ENCODE results near the gene S100A1. TPM values are rescaled to one million over a fixed set of nuclear protein-coding genes. Genes with fewer than 3 reads are reported as not detected.

S100A1 gene
- total RNA-seq, 1 donor from 2014 or later = not detected

DNA sequence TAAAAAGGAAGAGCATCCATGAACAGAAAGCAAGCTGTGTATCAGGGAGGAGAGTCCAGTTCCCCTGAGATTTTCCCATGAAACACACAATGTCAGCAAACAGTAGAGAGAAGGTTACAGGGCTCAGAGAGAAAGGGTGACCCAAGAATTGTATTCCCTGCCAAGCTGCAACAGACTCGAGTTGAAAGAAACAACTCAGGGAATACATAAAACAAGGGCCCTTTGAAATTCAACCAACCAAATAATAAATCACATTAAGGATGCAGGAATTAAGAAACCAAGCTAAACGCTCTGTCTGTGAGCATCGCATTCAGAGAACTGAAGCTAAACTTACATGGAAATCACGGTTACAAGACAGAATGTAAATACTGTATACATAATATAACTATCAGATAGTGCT is 35.5 kb upstream of the S100A1 start:
- H3K4me3 Mint-ChIP-seq (ENCODE audit: unreplicated experiment) = no peak overlapping the region
- no peak for DNase-seq (ENCODE audit: extremely low spot score, unreplicated experiment)
- no peak overlapping the region for H3K27ac Mint-ChIP-seq (ENCODE audit: unreplicated experiment)
- no peak for TF ChIP-seq CTCF (IDR thresholded peaks at IDR 0.05)
- no peaks in the 10 kb centered on the region for H3K27me3 Mint-ChIP-seq (ENCODE audit: unreplicated experiment)
- no peaks in the 10 kb centered on the region for H3K9me3 Mint-ChIP-seq (ENCODE audit: unreplicated experiment)
- H3K4me1 Mint-ChIP-seq (ENCODE audit: unreplicated experiment) = peaks cover 5% of the 10 kb centered on the region
- no peaks in the 10 kb centered on the region for H3K36me3 Mint-ChIP-seq (ENCODE audit: unreplicated experiment)

GRCh38 chr1:153597206-153597605 is 31.0 kb upstream of the S100A1 start:
- Mint-ChIP-seq H3K9me3 (ENCODE audit: unreplicated experiment) (no peaks in the 10 kb centered on the region), H3K4me1 (ENCODE audit: unreplicated experiment) (peaks cover 18% of the 10 kb centered on the region), H3K27ac (ENCODE audit: unreplicated experiment) (no peak overlapping the region), H3K27me3 (ENCODE audit: unreplicated experiment) (no peaks in the 10 kb centered on the region), H3K4me3 (ENCODE audit: unreplicated experiment) (no peak overlapping the region), H3K36me3 (ENCODE audit: unreplicated experiment) (no peaks in the 10 kb centered on the region)
- no peak for DNase-seq (ENCODE audit: extremely low spot score, unreplicated experiment)
- no peak for TF ChIP-seq CTCF (IDR thresholded peaks at IDR 0.05)

- Mint-ChIP-seq H3K9me3 (ENCODE audit: unreplicated experiment) (no peaks in the 10 kb centered on the region), H3K36me3 (ENCODE audit: unreplicated experiment) (no peaks in the 10 kb centered on the region), H3K27ac (ENCODE audit: unreplicated experiment) (peak overlapping the region; percentile 69), H3K4me3 (ENCODE audit: unreplicated experiment) (no peak overlapping the region), H3K4me1 (ENCODE audit: unreplicated experiment) (peaks cover 16% of the 10 kb centered on the region), H3K27me3 (ENCODE audit: unreplicated experiment) (no peaks in the 10 kb centered on the region)
- no peak for DNase-seq (ENCODE audit: extremely low spot score, unreplicated experiment)
- no peak for TF ChIP-seq CTCF (IDR thresholded peaks at IDR 0.05)
These were observed 29.7 kb upstream of the S100A1 start for GRCh38 chr1:153598309-153599172.

DNA sequence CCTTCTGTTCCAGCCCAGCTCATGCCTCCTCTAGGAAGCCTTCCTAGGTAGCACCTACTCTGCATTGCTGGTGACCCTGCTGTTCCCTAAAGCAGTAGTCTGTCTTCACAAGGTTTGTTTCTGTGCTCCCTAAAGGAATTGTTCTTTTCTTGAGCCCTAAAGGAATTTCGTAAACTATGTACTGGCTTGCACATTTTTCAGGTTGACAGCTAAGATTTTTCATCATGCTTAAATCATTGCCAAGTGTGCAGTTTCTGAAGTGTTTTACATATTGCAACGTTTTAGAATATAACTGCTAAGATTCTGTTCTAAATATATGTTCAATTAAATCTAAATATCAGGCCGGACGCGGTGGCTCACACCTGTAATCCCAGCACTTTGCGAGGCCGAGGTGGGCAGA is 28.4 kb upstream of the S100A1 start:
- no peaks in the 10 kb centered on the region for H3K27me3 Mint-ChIP-seq (ENCODE audit: unreplicated experiment)
- TF ChIP-seq CTCF (IDR thresholded peaks at IDR 0.05) = no peak
- no peak for DNase-seq (ENCODE audit: extremely low spot score, unreplicated experiment)
- no peak overlapping the region for H3K27ac Mint-ChIP-seq (ENCODE audit: unreplicated experiment)
- no peaks in the 10 kb centered on the region for H3K36me3 Mint-ChIP-seq (ENCODE audit: unreplicated experiment)
- H3K4me1 Mint-ChIP-seq (ENCODE audit: unreplicated experiment) = peaks cover 16% of the 10 kb centered on the region
- H3K9me3 Mint-ChIP-seq (ENCODE audit: unreplicated experiment) = no peaks in the 10 kb centered on the region
- no peak overlapping the region for H3K4me3 Mint-ChIP-seq (ENCODE audit: unreplicated experiment)

DNA sequence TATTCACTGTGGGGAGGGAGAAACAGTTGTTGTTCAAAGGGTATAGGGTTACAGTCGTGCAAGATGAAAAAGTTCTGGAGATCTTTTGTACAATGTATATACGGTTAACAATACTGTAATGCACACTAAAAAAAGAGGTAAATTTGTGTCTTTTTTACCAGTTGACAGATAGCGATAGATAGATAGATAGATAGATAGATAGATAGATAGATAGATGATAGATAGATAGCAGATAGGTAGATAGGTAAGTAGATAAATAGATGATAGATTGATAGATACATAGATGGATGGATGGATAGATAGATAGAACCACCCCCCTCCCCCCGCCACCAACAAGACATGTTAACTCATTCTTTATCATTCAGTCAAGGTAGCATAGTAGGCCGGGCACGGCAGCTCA is 25.5 kb upstream of the S100A1 start:
- Mint-ChIP-seq H3K36me3 (ENCODE audit: unreplicated experiment) (peaks cover 12% of the 10 kb centered on the region), H3K4me3 (ENCODE audit: unreplicated experiment) (no peak overlapping the region), H3K4me1 (ENCODE audit: unreplicated experiment) (peaks cover 18% of the 10 kb centered on the region), H3K27ac (ENCODE audit: unreplicated experiment) (no peak overlapping the region), H3K9me3 (ENCODE audit: unreplicated experiment) (no peaks in the 10 kb centered on the region), H3K27me3 (ENCODE audit: unreplicated experiment) (no peaks in the 10 kb centered on the region)
- TF ChIP-seq CTCF (IDR thresholded peaks at IDR 0.05) = no peak
- DNase-seq (ENCODE audit: extremely low spot score, unreplicated experiment) = no peak
